ENCODE measurements around the gene YOD1. TPM values are rescaled to one million over a fixed set of nuclear protein-coding genes. Genes with fewer than 3 reads are reported as not detected.
A peak's percentile ranks its signal among the peaks of the same experiment; 100 is the strongest.

The YOD1 gene
- total and polyA plus RNA-seq, 2 donors, result 10.5 to 11.5 TPM

DNA sequence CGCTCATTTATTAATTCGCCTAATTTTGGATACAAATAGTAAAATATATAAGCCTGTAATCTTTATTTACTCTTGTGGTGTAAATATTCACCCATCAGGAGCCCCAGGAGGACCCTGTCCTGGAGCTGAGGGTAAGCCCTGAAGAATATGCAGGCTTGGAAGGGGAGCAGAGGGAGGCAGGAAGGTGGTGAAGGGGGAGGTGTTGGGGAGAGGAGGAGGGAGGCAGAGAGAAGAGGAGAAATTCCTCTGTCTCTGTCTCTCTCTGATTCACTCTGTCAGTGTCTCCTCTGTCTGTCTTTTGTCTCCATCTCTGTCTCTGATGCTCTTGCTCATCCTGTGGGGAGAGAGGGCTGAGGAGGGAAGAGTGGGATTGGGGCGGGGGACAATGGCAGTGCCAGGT lies 34.9 kb upstream of the YOD1 start:
- Histone ChIP-seq H3K9me3 (ENCODE audit: control insufficient read depth in 2 of 2, insufficient read depth in 1 of 2, low read length in 1 of 2) (no peaks in the 10 kb centered on the region), H3K36me3 (ENCODE audit: control insufficient read depth in 2 of 2, insufficient read depth in 2 of 2, low read length in 1 of 2) (no peaks in the 10 kb centered on the region), H3K4me3 (ENCODE audit: low read length in 2 of 2) (no peak overlapping the region), H3K4me1 (ENCODE audit: control insufficient read depth in 2 of 2, insufficient read depth in 2 of 2, low read length in 2 of 2) (peaks cover 14 to 30% of the 10 kb centered on the region in 2 donors), H3K27me3 (ENCODE audit: control insufficient read depth in 2 of 2, insufficient read depth in 1 of 2, low read length in 1 of 2) (no peaks in the 10 kb centered on the region), H3K27ac (ENCODE audit: low read depth in 1 of 2, low read length in 1 of 2) (no peak overlapping the region)
- 84% methylated on average over 3 of the region's 3 CpGs for WGBS
- no peak for DNase-seq (ENCODE audit: low read depth in 6 of 9, low spot score in 9 of 9)

DNA sequence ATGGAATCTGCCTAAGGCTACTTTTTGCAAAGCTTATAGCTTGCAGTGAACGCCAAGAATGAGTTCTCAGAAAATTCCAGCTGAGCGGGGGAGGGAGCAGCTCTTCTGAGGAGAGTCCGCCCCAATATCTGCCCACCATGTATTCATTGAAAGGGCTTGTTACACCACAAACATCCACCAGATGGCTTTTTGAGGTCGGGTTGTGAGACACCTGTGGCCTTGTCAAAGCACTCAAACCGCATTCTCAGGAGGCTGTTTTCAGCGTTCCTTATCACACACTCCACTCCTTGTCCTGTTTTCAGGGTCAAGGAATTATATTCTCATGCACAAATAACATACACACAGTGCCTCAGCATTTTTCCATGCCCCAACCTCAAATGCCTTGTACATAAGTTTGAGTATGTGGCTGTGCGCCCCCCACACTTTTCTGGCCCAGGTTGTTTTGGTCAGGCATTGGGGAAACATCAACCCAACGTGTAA lies 33.7 kb upstream of the YOD1 start:
- Histone ChIP-seq H3K4me3 (ENCODE audit: low read length in 2 of 2) (no peak overlapping the region), H3K4me1 (ENCODE audit: control insufficient read depth in 2 of 2, insufficient read depth in 2 of 2, low read length in 2 of 2) (peaks cover 14 to 30% of the 10 kb centered on the region in 2 donors), H3K27ac (ENCODE audit: low read depth in 1 of 2, low read length in 1 of 2) (peak overlapping the region in 1 of 2 donors; percentile 21), H3K36me3 (ENCODE audit: control insufficient read depth in 2 of 2, insufficient read depth in 2 of 2, low read length in 1 of 2) (no peaks in the 10 kb centered on the region), H3K9me3 (ENCODE audit: control insufficient read depth in 2 of 2, insufficient read depth in 1 of 2, low read length in 1 of 2) (no peaks in the 10 kb centered on the region), H3K27me3 (ENCODE audit: control insufficient read depth in 2 of 2, insufficient read depth in 1 of 2, low read length in 1 of 2) (no peaks in the 10 kb centered on the region)
- peak in 8 of 9 donors; percentile 51 to 88 (median 67) for DNase-seq (ENCODE audit: low read depth in 6 of 9, low spot score in 9 of 9)
- 14% methylated on average over 8 of the region's 8 CpGs for WGBS

DNA sequence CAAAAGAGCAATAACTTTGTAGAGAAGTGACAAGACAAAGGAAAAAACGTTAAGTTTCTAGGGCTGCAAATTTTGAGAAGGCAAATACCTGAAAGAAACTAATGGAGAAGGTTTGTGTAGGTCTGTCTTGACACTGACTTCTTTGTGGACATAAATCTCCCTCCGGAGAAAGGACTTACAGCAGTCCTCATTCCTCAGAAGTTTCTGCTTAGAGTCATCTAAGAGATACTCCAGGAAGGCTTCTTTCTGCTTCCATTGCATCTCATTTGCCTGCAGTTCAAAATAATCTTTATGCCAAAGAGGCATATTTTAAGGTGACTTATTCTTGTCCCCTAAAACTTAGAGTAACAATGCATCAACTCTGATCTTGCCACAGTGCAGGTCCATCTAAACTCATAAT lies 33.2 kb upstream of the YOD1 start:
- Histone ChIP-seq H3K27me3 (ENCODE audit: control insufficient read depth in 2 of 2, insufficient read depth in 1 of 2, low read length in 1 of 2) (no peaks in the 10 kb centered on the region), H3K27ac (ENCODE audit: low read depth in 1 of 2, low read length in 1 of 2) (no peak overlapping the region), H3K4me3 (ENCODE audit: low read length in 2 of 2) (no peak overlapping the region), H3K4me1 (ENCODE audit: control insufficient read depth in 2 of 2, insufficient read depth in 2 of 2, low read length in 2 of 2) (peaks cover 14 to 27% of the 10 kb centered on the region in 2 donors), H3K36me3 (ENCODE audit: control insufficient read depth in 2 of 2, insufficient read depth in 2 of 2, low read length in 1 of 2) (peaks cover 0 to under 1% of the 10 kb centered on the region in 2 donors), H3K9me3 (ENCODE audit: control insufficient read depth in 2 of 2, insufficient read depth in 1 of 2, low read length in 1 of 2) (no peaks in the 10 kb centered on the region)
- peak in 1 of 9 donors; percentile 16 for DNase-seq (ENCODE audit: low read depth in 6 of 9, low spot score in 9 of 9)
- 87% methylated on average over 2 of the region's 2 CpGs for WGBS

DNA sequence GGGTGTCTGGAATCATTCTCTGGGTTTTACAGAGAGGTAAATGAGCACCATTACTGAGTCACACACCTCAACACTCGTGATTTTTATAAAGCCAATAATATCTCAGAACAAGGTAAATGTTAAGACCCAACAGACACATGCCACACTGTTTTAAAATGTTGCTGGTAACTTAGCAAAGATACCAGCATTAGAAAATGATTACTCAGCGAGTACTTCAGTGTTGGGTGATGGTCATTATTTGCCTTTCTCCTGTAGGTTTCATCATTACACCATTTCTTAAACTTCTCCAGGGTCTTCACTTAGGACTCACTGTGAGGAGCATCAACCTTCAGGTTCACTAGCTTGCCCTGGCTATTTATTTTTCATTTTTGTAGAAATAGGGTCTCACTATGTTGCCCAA lies 30.8 kb upstream of the YOD1 start:
- Histone ChIP-seq H3K27me3 (ENCODE audit: control insufficient read depth in 2 of 2, insufficient read depth in 1 of 2, low read length in 1 of 2) (no peaks in the 10 kb centered on the region), H3K4me3 (ENCODE audit: low read length in 2 of 2) (no peak overlapping the region), H3K36me3 (ENCODE audit: control insufficient read depth in 2 of 2, insufficient read depth in 2 of 2, low read length in 1 of 2) (peaks cover 0 to 7% of the 10 kb centered on the region in 2 donors), H3K27ac (ENCODE audit: low read depth in 1 of 2, low read length in 1 of 2) (no peak overlapping the region), H3K4me1 (ENCODE audit: control insufficient read depth in 2 of 2, insufficient read depth in 2 of 2, low read length in 2 of 2) (peaks cover 9 to 20% of the 10 kb centered on the region in 2 donors), H3K9me3 (ENCODE audit: control insufficient read depth in 2 of 2, insufficient read depth in 1 of 2, low read length in 1 of 2) (no peaks in the 10 kb centered on the region)
- DNase-seq (ENCODE audit: low read depth in 6 of 9, low spot score in 9 of 9), result no peak
- WGBS, result 99% methylated on average over 2 of the region's 2 CpGs

DNA sequence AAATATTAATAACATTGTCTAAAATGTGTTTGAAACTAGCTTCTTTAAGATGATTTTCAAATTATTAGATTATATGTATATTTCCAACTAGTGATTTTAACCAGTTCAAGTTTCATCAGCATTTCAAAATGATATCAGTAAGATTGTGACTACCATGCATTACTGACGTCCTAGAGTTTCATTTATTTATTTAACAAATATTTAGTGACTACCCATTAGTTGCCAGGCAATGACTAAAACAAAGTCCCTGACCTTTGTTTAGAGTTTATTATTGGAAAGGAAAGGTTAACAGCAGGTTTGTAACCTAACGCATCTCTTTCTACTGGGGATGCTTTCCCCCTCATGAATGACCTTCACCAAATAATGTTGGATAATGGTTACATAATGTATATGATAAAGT lies 30.1 kb upstream of the YOD1 start:
- WGBS, result 97% methylated on average over 2 of the region's 2 CpGs
- H3K27me3 ChIP-seq (ENCODE audit: control insufficient read depth in 2 of 2, insufficient read depth in 1 of 2, low read length in 1 of 2), result no peaks in the 10 kb centered on the region
- H3K9me3 ChIP-seq (ENCODE audit: control insufficient read depth in 2 of 2, insufficient read depth in 1 of 2, low read length in 1 of 2), result no peaks in the 10 kb centered on the region
- H3K4me3 ChIP-seq (ENCODE audit: low read length in 2 of 2), result no peak overlapping the region
- H3K36me3 ChIP-seq (ENCODE audit: control insufficient read depth in 2 of 2, insufficient read depth in 2 of 2, low read length in 1 of 2), result peaks cover 0 to 7% of the 10 kb centered on the region in 2 donors
- no peak overlapping the region for H3K27ac ChIP-seq (ENCODE audit: low read depth in 1 of 2, low read length in 1 of 2)
- no peak for DNase-seq (ENCODE audit: low read depth in 6 of 9, low spot score in 9 of 9)
- H3K4me1 ChIP-seq (ENCODE audit: control insufficient read depth in 2 of 2, insufficient read depth in 2 of 2, low read length in 2 of 2), result peaks cover 9 to 18% of the 10 kb centered on the region in 2 donors

DNA sequence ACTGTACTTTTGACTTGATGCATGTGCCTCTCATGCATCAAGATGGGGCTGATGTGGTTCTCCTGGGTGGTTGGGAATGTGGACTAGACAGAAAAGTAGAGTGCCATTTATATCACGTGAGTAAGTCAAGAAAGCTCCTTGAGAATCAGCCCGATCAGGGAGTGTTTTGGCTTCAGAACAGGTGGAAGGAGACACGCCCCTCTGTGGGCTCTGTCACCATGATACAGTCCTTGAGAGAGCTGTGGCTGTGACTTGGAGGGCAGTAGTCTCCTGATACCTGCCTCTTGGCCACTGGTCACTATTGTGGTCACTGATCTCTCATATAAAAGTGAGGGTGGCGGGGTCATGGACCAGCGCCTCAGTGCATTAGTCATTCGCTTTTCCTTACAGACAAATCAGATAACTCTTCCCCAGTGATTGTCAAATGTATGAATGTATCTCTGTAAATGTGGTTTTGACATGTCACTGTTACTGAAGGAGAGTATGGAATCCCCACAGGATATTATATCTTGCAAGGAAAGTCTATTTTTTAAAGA lies 28.8 kb upstream of the YOD1 start:
- Histone ChIP-seq H3K9me3 (ENCODE audit: control insufficient read depth in 2 of 2, insufficient read depth in 1 of 2, low read length in 1 of 2) (no peaks in the 10 kb centered on the region), H3K36me3 (ENCODE audit: control insufficient read depth in 2 of 2, insufficient read depth in 2 of 2, low read length in 1 of 2) (peaks cover 0 to 11% of the 10 kb centered on the region in 2 donors), H3K4me3 (ENCODE audit: low read length in 2 of 2) (no peak overlapping the region), H3K27ac (ENCODE audit: low read depth in 1 of 2, low read length in 1 of 2) (no peak overlapping the region), H3K4me1 (ENCODE audit: control insufficient read depth in 2 of 2, insufficient read depth in 2 of 2, low read length in 2 of 2) (peaks cover 2 to 7% of the 10 kb centered on the region in 2 donors), H3K27me3 (ENCODE audit: control insufficient read depth in 2 of 2, insufficient read depth in 1 of 2, low read length in 1 of 2) (no peaks in the 10 kb centered on the region)
- 90% methylated on average over 6 of the region's 6 CpGs for WGBS
- DNase-seq (ENCODE audit: low read depth in 6 of 9, low spot score in 9 of 9), result no peak

- DNase-seq (ENCODE audit: low read depth in 6 of 9, low spot score in 9 of 9), result no peak
- no peak overlapping the region for H3K4me3 ChIP-seq (ENCODE audit: low read length in 2 of 2)
- no peaks in the 10 kb centered on the region for H3K4me1 ChIP-seq (ENCODE audit: control insufficient read depth in 2 of 2, insufficient read depth in 2 of 2, low read length in 2 of 2)
- peaks cover 0 to 12% of the 10 kb centered on the region in 2 donors for H3K36me3 ChIP-seq (ENCODE audit: control insufficient read depth in 2 of 2, insufficient read depth in 2 of 2, low read length in 1 of 2)
- H3K9me3 ChIP-seq (ENCODE audit: control insufficient read depth in 2 of 2, insufficient read depth in 1 of 2, low read length in 1 of 2), result no peaks in the 10 kb centered on the region
- 93% methylated on average over 11 of the region's 11 CpGs for WGBS
- H3K27ac ChIP-seq (ENCODE audit: low read depth in 1 of 2, low read length in 1 of 2), result no peak overlapping the region
- no peaks in the 10 kb centered on the region for H3K27me3 ChIP-seq (ENCODE audit: control insufficient read depth in 2 of 2, insufficient read depth in 1 of 2, low read length in 1 of 2)
Observed at GRCh38 chr1:207078578-207079132, 27.6 kb upstream of the YOD1 start.

GRCh38 chr1:207077470-207078377 lies 26.7 kb upstream of the YOD1 start:
- peak in 7 of 9 donors; percentile 74 to 93 (median 91) for DNase-seq (ENCODE audit: low read depth in 6 of 9, low spot score in 9 of 9)
- peaks cover 0 to 3% of the 10 kb centered on the region in 2 donors for H3K4me1 ChIP-seq (ENCODE audit: control insufficient read depth in 2 of 2, insufficient read depth in 2 of 2, low read length in 2 of 2)
- no peaks in the 10 kb centered on the region for H3K9me3 ChIP-seq (ENCODE audit: control insufficient read depth in 2 of 2, insufficient read depth in 1 of 2, low read length in 1 of 2)
- peaks cover 2 to 15% of the 10 kb centered on the region in 2 donors for H3K36me3 ChIP-seq (ENCODE audit: control insufficient read depth in 2 of 2, insufficient read depth in 2 of 2, low read length in 1 of 2)
- no peak overlapping the region for H3K27ac ChIP-seq (ENCODE audit: low read depth in 1 of 2, low read length in 1 of 2)
- 62% methylated on average over 6 of the region's 6 CpGs for whole genome bisulfite sequencing
- no peak overlapping the region for H3K4me3 ChIP-seq (ENCODE audit: low read length in 2 of 2)
- no peaks in the 10 kb centered on the region for H3K27me3 ChIP-seq (ENCODE audit: control insufficient read depth in 2 of 2, insufficient read depth in 1 of 2, low read length in 1 of 2)

- H3K9me3 ChIP-seq (ENCODE audit: control insufficient read depth in 2 of 2, insufficient read depth in 1 of 2, low read length in 1 of 2), result no peaks in the 10 kb centered on the region
- no peak for DNase-seq (ENCODE audit: low read depth in 6 of 9, low spot score in 9 of 9)
- peaks cover 3 to 10% of the 10 kb centered on the region in 2 donors for H3K4me1 ChIP-seq (ENCODE audit: control insufficient read depth in 2 of 2, insufficient read depth in 2 of 2, low read length in 2 of 2)
- H3K36me3 ChIP-seq (ENCODE audit: control insufficient read depth in 2 of 2, insufficient read depth in 2 of 2, low read length in 1 of 2), result peaks cover 5 to 22% of the 10 kb centered on the region in 2 donors
- H3K27me3 ChIP-seq (ENCODE audit: control insufficient read depth in 2 of 2, insufficient read depth in 1 of 2, low read length in 1 of 2), result no peaks in the 10 kb centered on the region
- no peak overlapping the region for H3K4me3 ChIP-seq (ENCODE audit: low read length in 2 of 2)
- 97% methylated on average over 1 of the region's 1 CpG for WGBS
- H3K27ac ChIP-seq (ENCODE audit: low read depth in 1 of 2, low read length in 1 of 2), result no peak overlapping the region
Observed at GRCh38 chr1:207077012-207077411, 26.0 kb upstream of the YOD1 start.

Data from thymus (tissue), 11 donors.